ES-I3 (cell line): Measurements from ENCODE around the gene CCK.

Experiments used
- H3K36me3 ChIP-seq: 2 replicates; pipeline ENCODE4 v1.6.1; 2013; ENCODE audit warnings: mild to moderate bottlenecking, low read length, control low read depth, moderate library complexity; ENCODE audit not compliant: insufficient read depth
- H3K4me1 ChIP-seq: 2 replicates; pipeline ENCODE4 v1.6.1; 2013; ENCODE audit warnings: mild to moderate bottlenecking, control low read depth, low read length; ENCODE audit not compliant: insufficient read depth
- H3K9ac ChIP-seq: 2 replicates; pipeline ENCODE4 v1.6.1; 2013; ENCODE audit warnings: low read depth, mild to moderate bottlenecking, low read length, moderate library complexity
- H3K9me3 ChIP-seq: 2 replicates; pipeline ENCODE4 v1.6.1; 2013; ENCODE audit warnings: mild to moderate bottlenecking, low read length, moderate library complexity; ENCODE audit not compliant: control insufficient read depth, insufficient read depth

Gene CCK

DNA sequence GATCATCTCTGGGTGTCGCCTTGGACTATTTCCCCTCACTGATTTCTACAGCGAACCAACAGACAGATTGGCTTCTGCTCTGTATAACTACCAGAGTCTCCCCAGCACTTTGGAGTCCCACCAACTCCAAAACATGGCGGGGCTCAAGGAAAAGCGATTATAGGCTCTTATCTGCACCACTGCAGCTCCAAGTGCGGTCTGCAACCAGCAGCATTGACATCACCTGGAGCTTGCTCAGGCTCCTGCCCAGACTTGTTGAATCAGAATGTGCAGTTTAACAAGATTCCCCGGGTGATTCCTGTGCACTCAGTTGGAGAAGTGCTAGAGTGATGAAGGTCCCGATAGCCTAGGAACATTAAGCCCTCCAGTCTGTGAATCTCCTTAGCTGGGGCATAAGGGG lies 9.0 kb downstream of the CCK start:
- Histone ChIP-seq H3K9me3 (no peaks in the 10 kb centered on the region), H3K9ac (no peak overlapping the region), H3K36me3 (no peaks in the 10 kb centered on the region), H3K4me1 (no peaks in the 10 kb centered on the region)

DNA sequence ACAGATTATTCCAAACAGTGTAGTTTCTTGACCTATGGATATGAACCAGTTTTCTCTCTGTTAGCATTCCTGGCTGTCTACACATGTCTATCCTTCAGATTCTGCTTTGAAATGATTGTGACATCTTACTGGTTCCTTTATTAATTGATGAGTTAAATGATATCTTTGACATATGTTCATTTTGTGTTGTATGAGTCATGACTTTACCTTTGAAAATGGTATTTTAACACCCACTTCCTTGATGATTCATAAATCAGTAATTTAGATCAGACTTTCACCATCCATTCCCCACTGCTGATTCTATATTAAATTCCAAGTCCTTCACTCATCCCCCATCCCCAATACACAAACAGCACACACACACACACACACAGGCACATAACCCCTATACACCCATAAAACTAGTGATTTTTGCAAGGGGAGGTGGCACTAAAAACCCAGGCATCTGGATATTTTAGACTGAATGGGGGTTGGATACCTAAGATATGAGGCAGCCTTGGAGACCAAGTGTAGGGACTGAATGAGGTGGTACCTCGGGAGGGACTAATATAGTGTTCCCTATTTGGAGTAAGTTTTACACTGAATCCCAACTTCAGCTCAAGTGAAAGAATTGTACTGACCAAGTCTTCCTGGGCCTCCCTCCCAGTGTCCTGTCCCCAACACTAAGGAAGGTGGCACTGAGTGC lies 9.7 kb downstream of the CCK start:
- Histone ChIP-seq H3K4me1 (no peaks in the 10 kb centered on the region), H3K36me3 (no peaks in the 10 kb centered on the region), H3K9ac (no peak overlapping the region), H3K9me3 (no peaks in the 10 kb centered on the region)

DNA sequence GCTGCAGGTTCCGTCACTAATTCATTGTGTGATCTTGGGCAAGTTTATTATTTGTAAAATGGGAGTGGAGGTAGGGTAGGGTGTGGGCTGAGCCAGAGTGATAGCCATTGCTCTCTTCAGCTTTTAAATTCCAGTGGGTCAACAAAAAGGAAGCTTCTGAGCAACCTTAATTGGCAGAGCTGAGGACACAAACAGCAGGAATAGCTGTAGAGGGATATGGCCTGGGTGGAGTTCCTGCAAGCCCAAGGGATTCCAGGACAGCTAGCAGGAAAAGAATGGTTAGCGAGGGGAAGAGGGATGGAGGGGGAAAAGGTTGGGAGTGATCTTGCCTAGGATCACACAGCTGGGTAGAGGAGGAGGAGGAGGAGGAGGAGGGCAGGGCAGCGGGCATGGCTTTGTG lies 11.4 kb downstream of the CCK start:
- Histone ChIP-seq H3K36me3 (no peaks in the 10 kb centered on the region), H3K4me1 (no peaks in the 10 kb centered on the region), H3K9ac (no peak overlapping the region), H3K9me3 (no peaks in the 10 kb centered on the region)

DNA sequence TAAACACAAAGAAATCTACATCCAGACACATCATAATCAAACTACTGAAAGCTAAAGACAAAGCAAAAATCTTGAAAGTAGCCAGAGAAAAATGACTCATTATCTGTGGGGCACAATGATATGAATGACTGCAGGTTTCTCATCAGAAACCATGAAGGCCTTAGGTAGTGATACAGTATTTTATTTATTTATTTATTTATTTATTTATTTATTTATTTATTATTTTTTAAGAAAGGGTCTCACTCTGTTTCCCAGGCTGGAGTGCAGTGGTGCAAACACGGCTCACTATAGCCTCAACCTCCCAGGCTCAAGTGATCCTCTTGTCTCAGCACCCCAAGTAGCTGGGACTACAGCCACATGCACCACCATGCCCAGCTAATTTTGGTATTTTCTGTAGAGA lies 15.2 kb downstream of the CCK start:
- Histone ChIP-seq H3K36me3 (no peaks in the 10 kb centered on the region), H3K9ac (no peak overlapping the region), H3K9me3 (no peaks in the 10 kb centered on the region), H3K4me1 (no peaks in the 10 kb centered on the region)

DNA sequence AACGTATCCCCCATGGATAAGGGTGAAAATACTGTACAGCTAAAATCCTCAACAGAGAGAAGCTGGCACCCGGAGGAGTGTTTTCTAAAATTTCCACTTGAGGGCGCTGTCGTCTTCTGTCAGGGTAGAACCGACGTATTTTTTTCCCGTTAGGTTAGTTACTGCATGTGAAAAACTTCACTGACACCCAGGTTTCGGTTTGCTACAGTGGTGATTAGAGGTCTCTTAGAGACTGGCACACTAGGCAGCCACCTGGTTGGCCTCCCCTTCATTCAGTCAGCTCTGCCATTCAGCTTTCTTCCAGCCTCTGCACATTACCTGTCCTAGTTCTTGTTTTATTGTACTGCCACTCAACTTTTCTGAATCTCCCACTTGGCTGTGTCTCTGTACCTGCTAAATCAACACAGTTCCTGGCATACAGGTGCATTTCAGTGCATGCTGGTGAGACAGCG lies 18.4 kb downstream of the CCK start:
- Histone ChIP-seq H3K4me1 (no peaks in the 10 kb centered on the region), H3K36me3 (no peaks in the 10 kb centered on the region), H3K9ac (no peak overlapping the region), H3K9me3 (no peaks in the 10 kb centered on the region)

DNA sequence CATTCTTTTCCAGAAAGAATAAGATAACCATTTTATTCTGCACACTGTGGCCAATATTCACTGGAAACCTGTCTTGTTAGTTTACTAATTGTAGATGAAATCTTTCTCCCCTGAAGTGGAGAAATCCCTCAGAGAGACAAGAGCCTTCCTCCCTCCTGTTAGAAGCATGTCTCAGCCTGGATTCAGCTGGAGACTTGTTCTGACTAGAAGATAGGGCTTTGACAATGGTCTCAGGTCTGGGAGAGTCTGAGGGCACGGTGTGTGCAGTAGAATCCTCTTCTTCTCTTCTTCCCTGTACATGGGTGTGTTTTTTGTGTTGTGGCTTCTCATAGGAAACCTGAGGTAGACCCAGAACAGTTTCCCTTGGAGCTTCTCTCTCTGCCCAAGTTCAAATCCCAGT lies 19.9 kb downstream of the CCK start:
- Histone ChIP-seq H3K9me3 (no peaks in the 10 kb centered on the region), H3K36me3 (no peaks in the 10 kb centered on the region), H3K4me1 (no peaks in the 10 kb centered on the region), H3K9ac (no peak overlapping the region)

DNA sequence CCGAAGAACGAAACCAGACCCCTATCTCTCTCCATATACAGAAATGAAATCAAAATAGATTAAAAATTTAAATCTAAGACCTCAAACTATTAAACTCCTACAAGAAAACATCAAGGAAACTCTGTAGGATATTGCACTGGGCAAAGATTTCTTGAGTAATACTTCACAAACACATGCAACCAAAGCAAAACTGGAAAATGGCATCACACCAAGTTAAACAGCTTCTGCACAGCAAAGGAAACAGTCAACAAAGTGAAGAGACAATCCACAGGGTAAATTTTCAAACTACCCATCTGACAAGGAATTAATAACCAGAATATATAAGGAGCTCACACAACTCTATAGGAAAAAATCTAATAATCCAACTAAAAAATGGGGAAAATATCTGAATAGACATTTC lies 29.4 kb downstream of the CCK start:
- peaks cover 5% of the 10 kb centered on the region for H3K9me3 ChIP-seq

DNA sequence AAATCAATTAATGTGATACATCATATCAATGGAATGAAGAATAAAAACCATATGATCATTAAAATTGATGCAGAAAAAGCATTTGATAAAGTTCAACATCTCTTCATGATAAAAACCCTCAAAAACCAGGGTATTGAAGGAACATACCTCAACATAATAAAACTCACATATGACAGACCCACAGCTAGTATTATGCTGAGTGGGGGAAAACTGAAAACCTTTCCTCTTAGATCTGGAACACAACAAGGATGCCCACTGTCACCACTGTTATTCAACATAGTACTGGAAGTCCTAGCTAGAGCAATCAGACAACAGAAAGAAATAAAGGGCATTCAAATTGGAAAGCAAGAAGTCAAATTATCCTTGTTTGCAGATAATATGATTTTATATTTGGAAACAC lies 30.5 kb downstream of the CCK start:
- H3K9me3 ChIP-seq = peaks cover 5% of the 10 kb centered on the region
- H3K36me3 ChIP-seq = no peaks in the 10 kb centered on the region
- H3K4me1 ChIP-seq = no peaks in the 10 kb centered on the region
- no peak overlapping the region for H3K9ac ChIP-seq

More for the DNA sequence above, 29.4 kb downstream of the CCK start:
- H3K36me3 ChIP-seq = no peaks in the 10 kb centered on the region
- no peaks in the 10 kb centered on the region for H3K4me1 ChIP-seq
- H3K9ac ChIP-seq = no peak overlapping the region

DNA sequence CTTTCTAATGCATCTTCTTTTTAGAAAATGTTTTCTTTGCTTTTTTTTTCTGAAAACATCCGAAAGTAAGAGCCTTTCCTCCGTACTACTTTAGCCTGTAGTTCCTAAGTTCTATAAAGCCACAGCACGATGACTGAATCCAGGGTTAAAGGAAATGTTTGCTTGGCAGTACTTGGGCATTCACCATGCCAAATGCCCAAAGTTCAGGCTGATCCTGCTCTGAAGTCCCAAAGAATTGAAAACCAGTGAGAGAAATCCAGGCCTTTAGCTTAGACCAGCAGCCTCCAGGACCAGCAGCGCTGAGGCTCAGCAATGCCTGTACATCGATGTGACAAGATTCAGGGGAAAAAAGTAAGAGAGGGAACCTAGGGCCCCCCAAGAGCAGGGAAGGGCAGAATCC lies 35.1 kb downstream of the CCK start:
- no peak overlapping the region for H3K9ac ChIP-seq
- no peaks in the 10 kb centered on the region for H3K9me3 ChIP-seq
- H3K4me1 ChIP-seq = no peaks in the 10 kb centered on the region
- no peaks in the 10 kb centered on the region for H3K36me3 ChIP-seq

DNA sequence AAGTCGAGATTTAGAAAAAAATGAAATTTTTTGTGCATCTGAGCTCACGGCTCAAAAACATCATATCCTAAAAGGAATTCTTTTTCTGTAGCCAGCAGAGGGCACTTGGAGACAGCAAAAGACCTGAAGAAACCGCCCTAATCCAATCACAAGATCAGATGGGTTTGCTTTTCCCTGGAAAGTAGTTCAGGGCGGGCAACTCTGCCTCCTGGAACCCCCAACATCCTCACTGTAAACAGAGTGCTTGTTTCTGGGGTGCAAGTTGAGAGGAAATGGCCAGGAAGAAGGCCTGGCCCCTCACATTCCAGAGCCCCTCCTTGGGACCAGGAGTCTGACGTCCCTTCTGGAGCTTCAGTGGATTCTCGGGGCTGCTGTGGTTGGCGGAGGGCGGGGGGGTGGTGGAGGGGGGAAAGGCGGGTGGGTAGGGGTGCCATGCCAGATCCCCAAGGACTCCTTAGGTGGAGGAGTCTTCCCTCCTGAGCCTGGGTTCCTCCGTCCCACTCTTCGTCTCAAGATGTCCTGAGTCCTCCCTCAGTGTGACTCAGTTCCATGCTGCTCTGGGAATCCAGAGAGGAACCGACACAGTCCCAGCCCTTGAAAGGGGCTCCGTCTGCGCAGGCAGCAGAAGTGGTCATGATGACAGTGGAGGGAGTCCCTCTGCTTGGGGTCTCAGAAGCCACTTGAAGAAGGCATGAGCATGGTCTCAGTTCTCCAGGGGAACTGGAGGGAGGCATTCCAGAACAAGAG lies 35.9 kb downstream of the CCK start:
- Histone ChIP-seq H3K36me3 (no peaks in the 10 kb centered on the region), H3K9ac (no peak overlapping the region), H3K4me1 (no peaks in the 10 kb centered on the region), H3K9me3 (no peaks in the 10 kb centered on the region)

DNA sequence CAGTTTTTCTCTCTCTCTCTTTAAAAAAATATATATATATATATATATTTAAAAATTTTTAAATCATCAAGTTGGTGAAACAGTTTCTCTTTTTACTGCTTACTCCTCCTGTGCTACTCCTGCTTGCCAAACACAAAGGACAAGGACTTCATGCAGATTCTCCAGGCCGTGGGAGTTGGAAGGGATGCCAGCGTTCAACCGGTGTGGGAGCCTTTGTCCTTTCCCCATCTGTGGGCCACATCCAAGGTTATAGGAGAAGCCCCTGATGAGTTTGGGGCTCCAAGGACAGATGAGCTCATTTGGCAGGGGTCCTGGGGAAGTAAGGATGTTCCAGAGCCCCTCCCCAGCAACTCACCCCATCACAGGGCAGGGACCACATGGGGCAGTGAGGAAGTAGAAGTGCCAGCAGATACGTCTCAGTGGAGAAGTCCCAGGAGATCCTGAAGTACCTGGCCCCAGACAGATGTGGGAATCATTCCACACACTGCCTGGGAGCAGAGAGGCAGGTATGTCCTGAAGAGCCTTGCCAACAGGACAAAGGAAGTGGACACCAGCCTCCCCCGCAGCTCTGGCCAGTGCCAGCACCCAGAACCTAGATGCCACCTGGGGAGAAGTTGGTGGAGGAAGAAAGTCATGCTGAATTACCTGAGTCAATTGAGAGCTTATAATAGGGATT lies 36.6 kb downstream of the CCK start:
- Histone ChIP-seq H3K4me1 (no peaks in the 10 kb centered on the region), H3K36me3 (no peaks in the 10 kb centered on the region), H3K9me3 (no peaks in the 10 kb centered on the region), H3K9ac (no peak overlapping the region)

DNA sequence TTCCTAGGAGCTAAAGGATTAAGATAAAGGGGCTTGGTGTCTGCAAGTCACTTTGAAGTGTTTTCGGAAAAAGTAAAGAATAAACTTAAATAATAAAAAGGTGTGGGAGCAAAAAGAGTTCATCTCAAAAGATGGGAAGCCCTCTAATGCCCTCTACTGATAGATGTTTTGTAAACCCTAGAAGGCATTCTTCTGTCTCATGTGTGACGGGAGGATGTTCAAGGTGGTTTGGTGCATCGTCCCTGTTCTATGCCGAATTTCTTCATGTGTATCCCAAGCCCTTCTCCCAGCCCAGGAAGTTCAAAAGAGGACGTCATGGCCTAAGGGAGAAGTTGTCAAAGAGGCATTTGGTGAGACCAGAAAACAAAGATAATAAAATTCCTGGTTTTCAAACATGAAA lies 37.2 kb downstream of the CCK start:
- no peaks in the 10 kb centered on the region for H3K36me3 ChIP-seq
- H3K9me3 ChIP-seq = no peaks in the 10 kb centered on the region
- H3K4me1 ChIP-seq = no peaks in the 10 kb centered on the region

DNA sequence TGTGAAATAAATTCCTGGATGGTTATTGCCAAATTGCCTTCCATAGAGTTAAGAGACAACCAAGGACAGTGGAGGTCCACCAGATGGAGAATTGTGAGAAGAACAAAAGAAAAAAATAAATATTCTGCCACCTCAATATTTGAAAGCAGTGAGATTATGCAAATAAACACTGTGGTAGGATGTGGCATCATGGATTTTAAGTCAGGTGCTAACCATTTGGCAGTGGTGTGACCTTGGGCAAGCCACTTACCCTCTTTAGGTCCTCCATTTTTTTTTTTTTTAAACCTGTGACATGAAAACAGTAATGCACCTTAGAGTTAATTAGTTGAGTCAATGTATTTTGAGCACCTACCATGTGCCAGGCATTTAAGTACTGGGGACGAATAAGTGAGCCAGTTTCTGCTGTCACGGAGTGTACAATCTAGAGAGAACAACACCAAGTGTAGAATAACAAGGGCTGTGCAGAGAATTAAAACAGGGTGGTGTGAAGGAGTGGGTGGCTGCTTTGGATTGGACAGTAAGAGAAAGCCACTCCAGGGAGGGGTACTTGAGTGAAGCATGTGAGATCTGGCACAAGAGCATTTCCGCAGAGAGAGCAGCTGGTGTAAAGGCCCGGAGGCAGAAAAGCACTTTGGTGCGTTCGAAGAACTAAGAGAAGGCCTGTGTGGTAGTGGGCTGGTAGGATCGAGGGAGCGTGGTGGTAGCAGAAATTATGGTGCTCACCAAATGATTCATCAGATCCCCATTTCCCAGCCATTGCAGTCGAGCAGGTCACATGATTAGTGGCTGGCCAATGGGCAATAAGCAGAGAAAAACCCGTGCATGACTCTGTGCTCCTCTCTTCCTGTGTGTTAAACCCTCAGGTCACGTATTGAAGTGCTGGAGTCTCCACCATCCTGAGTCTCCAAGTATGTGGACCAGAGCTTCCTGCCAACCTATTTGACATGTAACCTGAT lies 39.2 kb downstream of the CCK start:
- Histone ChIP-seq H3K36me3 (0 out of 2 replicates have a peak, but pooled peaks cover 2% of the 10 kb centered on the region), H3K9me3 (no peaks in the 10 kb centered on the region), H3K4me1 (no peaks in the 10 kb centered on the region), H3K9ac (no peak overlapping the region)

More for the DNA sequence above, 37.2 kb downstream of the CCK start:
- H3K9ac ChIP-seq = no peak overlapping the region
